Smooth muscle cell (in vitro differentiated cells): ENCODE measurements around the gene PLIN5. TPM values are rescaled to one million over a fixed set of nuclear protein-coding genes. Genes with fewer than 3 reads are reported as not detected.

ENCODE experiments used
- DNase-seq: peaks from one replicate; lab custom pipeline; 2025; ENCODE audit not compliant: unreplicated experiment; lab: John Stamatoyannopoulos, UW
- H2AFZ ChIP-seq: fragments of 200-600 bp; sonication (generic); 2 replicates; pipeline ENCODE4 v1.6.0; 2016; ENCODE audit warnings: antibody characterized with exemption, low read depth, mild to moderate bottlenecking
- H3F3A ChIP-seq: fragments of 200-600 bp; sonication (generic); 2 replicates; pipeline ENCODE4 v1.6.0; 2017; ENCODE audit warnings: antibody characterized with exemption, low read depth
- H3K27ac ChIP-seq: fragments of 200-600 bp; sonication (generic); 2 replicates; pipeline ENCODE4 v1.5.1; 2016; ENCODE audit warnings: low read depth, mild to moderate bottlenecking
- H3K27me3 ChIP-seq: fragments of 200-600 bp; sonication (generic); 2 replicates; pipeline ENCODE4 v1.6.1; 2016; ENCODE audit warnings: low read depth, mild to moderate bottlenecking
- H3K36me3 ChIP-seq: fragments of 200-600 bp; sonication (generic); 2 replicates; pipeline ENCODE4 v1.5.1; 2016; ENCODE audit warnings: low read depth
- H3K4me1 ChIP-seq: fragments of 200-600 bp; sonication (generic); 2 replicates; pipeline ENCODE4 v1.5.1; 2016; ENCODE audit warnings: low read depth
- H3K4me2 ChIP-seq: fragments of 200-600 bp; sonication (generic); 2 replicates; pipeline ENCODE4 v1.6.0; 2016; ENCODE audit warnings: mild to moderate bottlenecking
- H3K4me3 ChIP-seq: fragments of 200-600 bp; sonication (generic); 2 replicates; pipeline ENCODE4 v1.5.1; 2016; ENCODE audit warnings: mild to moderate bottlenecking
- H3K79me2 ChIP-seq: fragments of 200-600 bp; sonication (generic); 2 replicates; pipeline ENCODE4 v1.6.0; 2016; ENCODE audit warnings: low read depth, mild to moderate bottlenecking
- H3K9ac ChIP-seq: fragments of 200-600 bp; sonication (generic); 2 replicates; pipeline ENCODE4 v1.6.0; 2016; ENCODE audit warnings: low read depth
- H3K9me3 ChIP-seq: fragments of 200-600 bp; sonication (generic); replicated peaks from 2 replicates; pipeline ENCODE4 v1.5.1; 2016; ENCODE audit warnings: low read depth
- H4K20me1 ChIP-seq: fragments of 200-600 bp; sonication (generic); 2 replicates; pipeline ENCODE4 v1.6.0; 2016; ENCODE audit warnings: low read depth
- CTCF ChIP-seq: fragments of 200-600 bp; sonication (generic); IDR thresholded peaks from 2 replicates; pipeline ENCODE4 v1.5.1; 2017; ENCODE audit warnings: borderline replicate concordance, mild to moderate bottlenecking, antibody characterized with exemption; ENCODE audit not compliant: insufficient read depth, poor library complexity, severe bottlenecking
- WGBS: methylation state at CpG from one replicate; pipeline ENCODE4 v1.1.7; 2016; ENCODE audit warnings: low lambda C conversion rate; 5-methylcytosine and 5-hydroxymethylcytosine counted together
- polyA plus RNA-seq: library from polyadenylated mRNA; unstranded; fragments of >200 nt; fragmentation: Nextera tagmentation; extraction: Ambion mirVana; gene quantifications from 2 replicates; pipeline ENCODE4 v1.2.1, GENCODE V29; 2016
- total RNA-seq: library from RNA; depleted of rRNA; stranded (reverse); fragments of >200 nt; gene quantifications from 2 replicates; pipeline ENCODE4 v1.2.3, GENCODE V29; 2014

Gene PLIN5
- total and polyA plus RNA-seq, 2 experiments from 2014 or later = not detected

GRCh38 chr19:4482721-4483364, 52.2 kb downstream of the PLIN5 start:
- no peak for TF ChIP-seq CTCF
- Histone ChIP-seq H3K4me1 (no peaks in the 10 kb centered on the region), H3K4me2 (no peak overlapping the region), H3K79me2 (peaks cover 4% of the 10 kb centered on the region), H3K9ac (no peak overlapping the region), H3K27ac (no peak overlapping the region), H3K9me3 (no peaks in the 10 kb centered on the region), H3K4me3 (no peak overlapping the region), H3F3A (no peaks in the 10 kb centered on the region), H3K36me3 (no peaks in the 10 kb centered on the region), H3K27me3 (no peaks in the 10 kb centered on the region), H2AFZ (no peak overlapping the region), H4K20me1 (peaks cover 35% of the 10 kb centered on the region)
- 97% methylated on average over 35 of the region's 35 CpGs for WGBS
- no peak for DNase-seq

- no peak for DNase-seq
- Histone ChIP-seq H3K79me2 (peaks cover 42% of the 10 kb centered on the region), H3K4me2 (no peak overlapping the region), H3K27me3 (no peaks in the 10 kb centered on the region), H2AFZ (no peak overlapping the region), H3K4me3 (no peak overlapping the region), H3K4me1 (peaks cover 19% of the 10 kb centered on the region), H3K9ac (no peak overlapping the region), H3K27ac (no peak overlapping the region), H4K20me1 (peaks cover 43% of the 10 kb centered on the region), H3F3A (no peaks in the 10 kb centered on the region), H3K36me3 (no peaks in the 10 kb centered on the region), H3K9me3 (no peaks in the 10 kb centered on the region)
- 88% methylated on average over 16 of the region's 16 CpGs for WGBS
- no peak for TF ChIP-seq CTCF
These were observed 57.8 kb downstream of the PLIN5 start for GRCh38 chr19:4477034-4477801.

- peak; percentile 15 for DNase-seq
- WGBS = 27% methylated on average over 12 of the region's 13 CpGs
These were observed 60.5 kb downstream of the PLIN5 start for GRCh38 chr19:4474514-4475022.

More at GRCh38 chr19:4474514-4475022, 60.5 kb downstream of the PLIN5 start:
- Histone ChIP-seq H4K20me1 (peaks cover 33% of the 10 kb centered on the region), H2AFZ (peak overlapping the region; percentile 49), H3K4me3 (peak overlapping the region; percentile 87), H3K4me1 (peaks cover 19% of the 10 kb centered on the region), H3F3A (peaks cover 4% of the 10 kb centered on the region), H3K9me3 (no peaks in the 10 kb centered on the region), H3K27me3 (no peaks in the 10 kb centered on the region), H3K4me2 (peak overlapping the region; percentile 99), H3K36me3 (no peaks in the 10 kb centered on the region), H3K9ac (peak overlapping the region; percentile 91), H3K27ac (peak overlapping the region; percentile 18), H3K79me2 (peaks cover 44% of the 10 kb centered on the region)
- no peak for TF ChIP-seq CTCF
